ENCODE measurements around the gene DNAAF1. TPM values are rescaled to one million over a fixed set of nuclear protein-coding genes. Genes with fewer than 3 reads are reported as not detected.

DNAAF1 gene
- total and polyA plus RNA-seq, 4 experiments from 2014 or later = 0.19 to 1.2 TPM; not detected in 2

DNA sequence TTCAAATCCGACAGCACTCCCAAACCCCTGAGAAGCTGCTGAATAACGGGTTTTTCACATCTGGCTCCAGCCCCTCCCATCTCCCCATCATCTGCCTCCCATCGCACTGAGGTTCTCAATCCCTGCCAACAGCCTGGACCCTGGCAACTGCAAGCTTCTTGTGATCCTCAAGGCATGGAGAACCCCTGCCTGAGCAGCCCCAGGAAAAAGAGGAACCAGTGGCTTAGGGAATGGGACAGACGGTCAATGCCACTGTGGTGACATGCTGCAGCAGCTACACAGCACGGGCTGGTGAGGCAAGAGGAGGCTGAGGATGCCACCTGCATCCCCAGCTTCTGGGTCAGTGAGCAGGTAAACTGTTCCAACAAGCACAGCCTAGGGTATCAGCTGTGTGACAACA lies 25.1 kb upstream of the DNAAF1 start:
- CTCF ChIA-PET (ENCODE audit: partially characterized antibody) = no interaction called here
- Mint-ChIP-seq H3K4me3 (no peak overlapping the region), H3K27me3 (no peaks in the 10 kb centered on the region), H3K4me1 (peaks cover 9 to 27% (median 14%) of the 10 kb centered on the region in 4 donors), H3K36me3 (peaks cover 5 to 27% of the 10 kb centered on the region in 2 donors), H3K27ac (peak overlapping the region in 1 of 7 donors; percentile 49), H3K9me3 (no peaks in the 10 kb centered on the region)
- POLR2A ChIA-PET (ENCODE audit: partially characterized antibody) = interaction anchor here (1.0 kb wide), 1 partner anchor 25 kb away, joined by 4 read pairs; the partner anchor contains the start of genes DNAAF1 and HSDL1
- Histone ChIP-seq H3K4me3 (ENCODE audit: low read length in 2 of 2) (no peak overlapping the region), H3K9me3 (ENCODE audit: control insufficient read depth in 1 of 2, low read length in 2 of 2) (no peaks in the 10 kb centered on the region), H3K4me1 (ENCODE audit: insufficient read depth, low read length) (peaks cover 15% of the 10 kb centered on the region), H3K36me3 (ENCODE audit: insufficient read depth, low read length) (no peaks in the 10 kb centered on the region), H3K27ac (ENCODE audit: low read depth, low read length) (no peak overlapping the region), H3K27me3 (ENCODE audit: insufficient read depth, low read length) (no peaks in the 10 kb centered on the region)
- intact Hi-C loops (cut with micrococcal nuclease) = no loop called here
- DNase-seq = no peak

DNA sequence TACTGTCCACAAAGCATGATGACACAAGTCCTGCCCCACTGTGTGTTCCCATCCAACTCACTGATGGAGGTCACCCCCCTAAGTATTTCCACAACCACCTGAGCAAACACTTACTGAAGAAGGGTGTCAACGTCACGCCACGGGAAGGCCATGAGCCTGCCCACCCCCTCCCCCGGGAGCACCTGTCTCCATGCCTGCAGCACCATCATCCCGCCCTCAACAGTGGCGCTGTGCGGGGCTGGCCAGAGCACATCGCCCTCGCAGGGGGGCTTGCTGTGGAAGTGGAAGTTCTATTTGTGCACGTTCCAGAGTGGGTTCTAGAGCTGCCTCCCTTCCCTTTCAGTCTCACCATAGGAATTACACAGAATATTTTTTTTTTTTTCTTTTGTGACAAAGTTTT lies 24.1 kb upstream of the DNAAF1 start:
- Histone ChIP-seq H3K36me3 (ENCODE audit: insufficient read depth, low read length) (no peaks in the 10 kb centered on the region), H3K27me3 (ENCODE audit: insufficient read depth, low read length) (no peaks in the 10 kb centered on the region), H3K4me1 (ENCODE audit: insufficient read depth, low read length) (peaks cover 6% of the 10 kb centered on the region), H3K27ac (ENCODE audit: low read depth, low read length) (no peak overlapping the region), H3K9me3 (ENCODE audit: control insufficient read depth in 1 of 2, low read length in 2 of 2) (no peaks in the 10 kb centered on the region), H3K4me3 (ENCODE audit: low read length in 2 of 2) (no peak overlapping the region)
- CTCF ChIA-PET (ENCODE audit: partially characterized antibody) = no interaction called here
- no peak overlapping the region for H3K27ac Mint-ChIP-seq
- H3K27me3 Mint-ChIP-seq = no peaks in the 10 kb centered on the region
- H3K36me3 Mint-ChIP-seq = peaks cover 6 to 25% of the 10 kb centered on the region in 2 donors
- H3K9me3 Mint-ChIP-seq = no peaks in the 10 kb centered on the region
- POLR2A ChIA-PET (ENCODE audit: partially characterized antibody) = no interaction called here
- H3K4me3 Mint-ChIP-seq = no peak overlapping the region
- no peak for DNase-seq
- intact Hi-C loops (cut with micrococcal nuclease) = no loop called here
- H3K4me1 Mint-ChIP-seq = peaks cover 2 to 17% (median 6%) of the 10 kb centered on the region in 4 donors

DNA sequence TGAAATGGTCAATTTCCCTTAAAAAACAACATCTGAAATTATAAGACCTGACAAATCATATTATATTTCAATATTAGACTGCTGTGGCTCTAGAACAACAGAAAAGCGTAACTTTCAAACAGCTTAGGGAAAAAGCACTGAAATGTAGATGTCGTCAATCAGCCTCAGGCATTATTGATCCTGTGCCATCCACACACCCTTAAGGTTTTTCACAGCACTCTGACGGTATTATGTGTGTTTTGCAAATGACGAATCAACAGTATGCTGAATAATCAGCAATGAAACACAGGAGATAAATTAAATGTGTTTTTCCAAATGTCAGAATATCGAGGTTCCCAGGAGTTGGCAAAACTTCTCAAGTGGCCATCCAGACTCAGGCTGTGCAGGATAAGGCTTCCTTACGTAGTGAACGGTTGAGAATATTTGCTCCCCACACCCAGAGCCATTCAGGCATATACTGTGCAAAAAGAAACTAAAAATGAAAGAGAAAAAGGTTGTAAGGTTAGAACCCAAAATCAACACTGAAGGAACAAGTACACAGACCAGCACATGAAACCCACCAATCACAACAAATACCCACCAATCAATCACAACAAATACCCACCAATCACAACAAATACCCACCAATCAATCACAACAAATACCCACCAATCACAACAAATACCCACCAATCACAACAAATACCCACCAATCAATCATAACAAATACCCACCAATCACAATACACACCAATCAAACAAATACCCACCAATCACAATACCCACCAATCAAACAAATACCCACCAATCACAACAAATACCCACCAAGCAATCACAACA lies 20.6 kb upstream of the DNAAF1 start:
- no peak for DNase-seq
- ChIA-PET POLR2A (ENCODE audit: partially characterized antibody) (no interaction called here), CTCF (ENCODE audit: partially characterized antibody) (interaction anchor here (0.7 kb wide), 1 partner anchor 51 kb away, joined by 3 read pairs; no protein-coding TSS in a partner anchor)
- H3K36me3 Mint-ChIP-seq = peaks cover 13 to 29% of the 10 kb centered on the region in 2 donors
- no peaks in the 10 kb centered on the region for H3K9me3 Mint-ChIP-seq
- H3K27me3 Mint-ChIP-seq = no peaks in the 10 kb centered on the region
- no peaks in the 10 kb centered on the region for H3K4me1 ChIP-seq (ENCODE audit: insufficient read depth, low read length)
- no peak overlapping the region for H3K27ac ChIP-seq (ENCODE audit: low read depth, low read length)
- H3K36me3 ChIP-seq (ENCODE audit: insufficient read depth, low read length) = peaks cover 3% of the 10 kb centered on the region
- no peaks in the 10 kb centered on the region for H3K4me1 Mint-ChIP-seq
- H3K9me3 ChIP-seq (ENCODE audit: control insufficient read depth in 1 of 2, low read length in 2 of 2) = no peaks in the 10 kb centered on the region
- H3K4me3 Mint-ChIP-seq = no peak overlapping the region
- H3K27me3 ChIP-seq (ENCODE audit: insufficient read depth, low read length) = no peaks in the 10 kb centered on the region
- H3K27ac Mint-ChIP-seq = peak overlapping the region in 1 of 7 donors; percentile 57
- intact Hi-C loops (cut with micrococcal nuclease) = no loop called here
- H3K4me3 ChIP-seq (ENCODE audit: low read length in 2 of 2) = no peak overlapping the region

DNA sequence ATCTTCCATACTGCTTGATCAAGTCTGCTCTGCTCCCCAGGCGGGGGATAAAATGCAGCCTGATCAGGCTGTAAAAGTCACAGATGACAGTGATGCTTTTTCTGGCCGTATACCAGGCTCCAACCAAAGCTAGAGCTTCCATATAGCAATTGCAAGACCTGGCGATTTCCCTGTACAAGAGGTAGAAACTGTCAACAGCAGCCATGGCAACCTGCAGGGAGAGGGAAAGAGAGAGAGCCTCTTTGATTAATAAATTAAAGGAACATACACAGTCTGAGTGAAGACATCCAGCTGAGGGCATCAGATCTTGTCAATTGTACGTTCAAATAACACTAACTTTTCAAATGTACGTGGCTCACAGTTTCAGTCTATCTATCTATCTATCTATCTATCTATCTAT lies 14.0 kb upstream of the DNAAF1 start:
- Mint-ChIP-seq H3K4me1 (peaks cover 0 to 2% (median 0%) of the 10 kb centered on the region in 4 donors), H3K4me3 (no peak overlapping the region), H3K27ac (no peak overlapping the region), H3K9me3 (no peaks in the 10 kb centered on the region), H3K27me3 (no peaks in the 10 kb centered on the region), H3K36me3 (peaks cover 9 to 33% of the 10 kb centered on the region in 2 donors)
- intact Hi-C loops (cut with micrococcal nuclease) = no loop called here
- Histone ChIP-seq H3K4me1 (ENCODE audit: insufficient read depth, low read length) (no peaks in the 10 kb centered on the region), H3K27ac (ENCODE audit: low read depth, low read length) (no peak overlapping the region), H3K36me3 (ENCODE audit: insufficient read depth, low read length) (peaks cover 10% of the 10 kb centered on the region), H3K4me3 (ENCODE audit: low read length in 2 of 2) (no peak overlapping the region), H3K27me3 (ENCODE audit: insufficient read depth, low read length) (no peaks in the 10 kb centered on the region), H3K9me3 (ENCODE audit: control insufficient read depth in 1 of 2, low read length in 2 of 2) (no peaks in the 10 kb centered on the region)
- ChIA-PET CTCF (ENCODE audit: partially characterized antibody) (interaction anchor here (0.6 kb wide), 1 partner anchor 420 kb away, joined by 4 read pairs; no protein-coding TSS in a partner anchor), POLR2A (ENCODE audit: partially characterized antibody) (interaction anchor here (1.2 kb wide), 1 partner anchor 14 kb away, joined by 3 read pairs; the partner anchor contains the start of genes DNAAF1 and HSDL1)
- no peak for DNase-seq

DNA sequence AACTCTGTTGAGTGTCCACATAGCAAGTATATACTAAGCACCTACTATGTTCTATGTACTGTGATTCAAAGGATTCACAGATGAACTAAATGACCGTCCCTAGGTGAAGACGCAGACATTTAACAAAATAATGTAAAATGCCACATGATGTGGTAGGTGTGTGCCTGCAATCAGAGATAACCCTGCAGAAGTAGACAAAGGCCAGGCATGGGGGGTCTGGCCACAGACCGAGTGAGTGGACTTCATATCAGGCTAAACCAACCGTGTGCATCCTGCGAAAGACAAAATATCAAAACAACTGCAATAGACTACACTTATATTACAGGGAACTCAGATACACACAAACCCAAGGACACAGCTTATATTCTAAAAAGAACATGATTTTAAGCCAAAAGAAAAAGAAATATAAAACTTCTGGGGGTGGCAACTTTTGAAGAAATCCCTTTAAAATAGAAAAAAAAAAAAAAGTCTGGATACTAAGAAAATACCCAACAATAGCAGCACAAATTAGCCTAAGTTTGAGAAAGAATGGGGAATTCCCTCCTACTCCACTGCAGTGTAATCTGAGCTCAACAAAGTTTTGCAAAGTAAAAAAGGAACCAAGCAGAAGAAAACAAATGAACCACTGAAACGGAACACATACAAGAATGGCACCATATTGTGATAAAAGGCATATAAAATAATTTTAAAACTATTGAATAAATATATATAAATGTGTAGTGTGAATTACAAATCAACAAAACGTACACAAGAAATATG lies 12.4 kb upstream of the DNAAF1 start:
- peaks cover 0 to 5% (median 1%) of the 10 kb centered on the region in 4 donors for H3K4me1 Mint-ChIP-seq
- ChIA-PET CTCF (ENCODE audit: partially characterized antibody) (no interaction called here), POLR2A (ENCODE audit: partially characterized antibody) (interaction anchor here (1.6 kb wide), 1 partner anchor 16 kb away, joined by 4 read pairs; the partner anchor contains the start of gene MBTPS1)
- peaks cover 3 to 26% of the 10 kb centered on the region in 2 donors for H3K36me3 Mint-ChIP-seq
- no peak overlapping the region for H3K27ac Mint-ChIP-seq
- Histone ChIP-seq H3K9me3 (ENCODE audit: control insufficient read depth in 1 of 2, low read length in 2 of 2) (no peaks in the 10 kb centered on the region), H3K27ac (ENCODE audit: low read depth, low read length) (no peak overlapping the region), H3K36me3 (ENCODE audit: insufficient read depth, low read length) (peaks cover 10% of the 10 kb centered on the region), H3K4me1 (ENCODE audit: insufficient read depth, low read length) (no peaks in the 10 kb centered on the region), H3K4me3 (ENCODE audit: low read length in 2 of 2) (no peak overlapping the region), H3K27me3 (ENCODE audit: insufficient read depth, low read length) (no peaks in the 10 kb centered on the region)
- no peak overlapping the region for H3K4me3 Mint-ChIP-seq
- intact Hi-C loops (cut with micrococcal nuclease) = no loop called here
- no peak for DNase-seq
- H3K27me3 Mint-ChIP-seq = no peaks in the 10 kb centered on the region
- H3K9me3 Mint-ChIP-seq = no peaks in the 10 kb centered on the region

DNA sequence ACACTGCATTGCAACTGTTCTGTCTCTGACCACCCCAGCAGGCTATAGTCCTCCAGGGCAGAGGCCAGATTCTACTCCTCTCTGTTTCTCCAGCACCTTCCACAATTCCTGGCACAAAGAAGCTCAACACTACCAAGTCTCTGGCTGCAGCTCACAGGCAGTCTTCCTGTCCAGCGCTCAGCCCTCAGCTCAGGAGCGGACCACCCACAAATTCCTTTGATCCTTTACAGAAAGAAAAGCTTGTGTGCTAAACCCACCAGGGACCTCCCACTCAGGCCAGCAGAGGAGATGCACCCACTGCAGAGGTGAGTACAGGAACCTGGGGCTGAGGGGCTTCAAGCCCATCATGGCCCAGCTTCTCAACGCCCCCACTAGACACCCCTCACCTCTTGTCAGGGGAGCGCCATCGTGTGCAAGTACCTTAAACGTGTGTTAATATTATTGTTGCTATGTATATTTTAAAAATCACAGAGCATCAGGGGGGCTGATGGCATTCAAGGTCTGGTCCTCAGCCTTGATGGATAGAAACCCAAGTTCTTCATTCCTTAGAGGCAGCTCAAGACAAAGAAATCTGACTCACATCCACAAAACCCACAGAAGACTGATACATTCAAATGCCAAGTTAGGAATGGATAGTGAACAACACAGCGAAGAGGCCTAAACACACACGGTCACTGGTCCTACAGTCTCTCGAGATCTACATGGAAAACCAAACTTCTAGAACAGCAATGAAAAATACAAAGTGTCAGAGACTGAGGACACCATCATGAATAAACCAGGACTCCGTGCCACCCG lies 8.6 kb upstream of the DNAAF1 start:
- intact Hi-C loops (cut with micrococcal nuclease) = no loop called here
- ChIA-PET CTCF (ENCODE audit: partially characterized antibody) (interaction anchor here (0.9 kb wide), 1 partner anchor 50 kb away, joined by 4 read pairs; the partner anchor contains the start of gene TAF1C), POLR2A (ENCODE audit: partially characterized antibody) (no interaction called here)
- DNase-seq = no peak
- no peak overlapping the region for H3K4me3 ChIP-seq (ENCODE audit: low read length in 2 of 2)
- Mint-ChIP-seq H3K36me3 (peaks cover 0 to 8% of the 10 kb centered on the region in 2 donors), H3K4me1 (peaks cover 8 to 18% (median 13%) of the 10 kb centered on the region in 4 donors), H3K4me3 (no peak overlapping the region), H3K9me3 (no peaks in the 10 kb centered on the region), H3K27ac (no peak overlapping the region), H3K27me3 (no peaks in the 10 kb centered on the region)
- no peaks in the 10 kb centered on the region for H3K36me3 ChIP-seq (ENCODE audit: insufficient read depth, low read length)
- H3K4me1 ChIP-seq (ENCODE audit: insufficient read depth, low read length) = no peaks in the 10 kb centered on the region
- H3K27ac ChIP-seq (ENCODE audit: low read depth, low read length) = no peak overlapping the region
- H3K27me3 ChIP-seq (ENCODE audit: insufficient read depth, low read length) = no peaks in the 10 kb centered on the region
- no peaks in the 10 kb centered on the region for H3K9me3 ChIP-seq (ENCODE audit: control insufficient read depth in 1 of 2, low read length in 2 of 2)
